KOPT-K1 (cell line): Measurements from ENCODE around the gene VARS2.

Source experiments
- H3K27ac ChIP-seq: fragments of 200-600 bp; sonication (generic); 2 replicates; pipeline ENCODE4 v1.5.1; 2016; ENCODE audit warnings: antibody characterized with exemption, mild to moderate bottlenecking, low read depth, low read length; ENCODE audit not compliant: poor library complexity, severe bottlenecking
- H3K36me3 ChIP-seq: fragments of 200-600 bp; sonication (generic); 2 replicates; pipeline ENCODE4 v1.5.1; 2017; ENCODE audit warnings: antibody characterized with exemption, mild to moderate bottlenecking, low read length, moderate library complexity; ENCODE audit not compliant: insufficient read depth
- H3K9me3 ChIP-seq: fragments of 200-600 bp; sonication (generic); 2 replicates; pipeline ENCODE4 v1.5.1; 2017; ENCODE audit warnings: antibody characterized with exemption, low read length, mild to moderate bottlenecking; ENCODE audit not compliant: insufficient read depth, poor library complexity, severe bottlenecking

VARS2 gene

GRCh38 chr6:30974490-30975252, 60.6 kb downstream of the VARS2 start:
- Histone ChIP-seq H3K9me3 (no peaks in the 10 kb centered on the region), H3K27ac (no peak overlapping the region), H3K36me3 (no peaks in the 10 kb centered on the region)
